GM21423 (cell line): Measurements from ENCODE around the gene GRIK4.

ENCODE experiments used
- ATAC-seq: cut with Tn5 transposase; IDR thresholded peaks from one replicate; pipeline ENCODE4 v1.9.1; 2021; ENCODE audit warnings: mild to moderate bottlenecking, moderate library complexity; ENCODE audit not compliant: unreplicated experiment

Gene GRIK4

GRCh38 chr11:120546312-120547205 lies 35.0 kb downstream of the GRIK4 start:
- ATAC-seq = no peak

DNA sequence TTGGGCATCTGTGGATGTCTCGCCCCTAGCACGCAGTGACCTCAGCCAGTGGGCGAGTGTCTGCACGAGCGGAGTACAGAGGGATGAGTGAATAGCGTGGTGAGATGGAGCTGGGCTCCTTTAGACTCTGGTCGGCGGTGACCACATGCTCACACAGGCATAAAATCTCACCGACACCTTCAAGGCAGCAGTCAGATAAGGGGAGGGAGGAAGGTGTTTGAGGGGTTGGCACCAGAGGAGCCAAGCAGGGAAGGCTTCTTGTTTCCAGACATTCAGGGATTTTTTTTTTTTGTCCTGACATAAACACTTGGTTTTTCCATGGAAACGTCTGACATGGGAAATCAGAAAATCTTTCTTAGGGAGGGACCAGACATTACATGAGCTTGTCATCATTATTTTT lies 35.8 kb downstream of the GRIK4 start:
- no peak for ATAC-seq

GRCh38 chr11:120547811-120548681 lies 36.5 kb downstream of the GRIK4 start:
- ATAC-seq = no peak

GRCh38 chr11:120548682-120549209 lies 37.2 kb downstream of the GRIK4 start:
- no peak for ATAC-seq

GRCh38 chr11:120549346-120549745 lies 37.8 kb downstream of the GRIK4 start:
- no peak for ATAC-seq

DNA sequence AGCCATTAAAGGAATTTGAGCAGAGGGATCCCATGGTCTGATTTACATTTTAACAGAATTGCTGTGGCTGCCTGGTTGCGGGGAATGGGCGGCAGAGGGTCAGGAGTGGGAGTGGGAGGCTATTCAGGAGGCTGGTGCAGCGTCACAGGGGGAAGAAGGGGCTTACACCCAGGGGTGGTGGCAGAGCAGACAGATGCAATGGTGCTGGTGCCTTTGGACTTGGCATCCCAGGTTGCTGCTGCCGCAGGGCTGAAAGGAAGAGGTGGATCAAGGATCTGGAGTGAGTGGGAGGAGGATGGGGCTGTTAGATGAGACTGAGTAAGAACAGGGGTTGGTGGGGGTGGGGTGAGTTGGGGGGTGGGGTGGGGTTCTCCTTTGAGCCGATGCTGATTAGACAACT lies 38.5 kb downstream of the GRIK4 start:
- ATAC-seq = no peak

DNA sequence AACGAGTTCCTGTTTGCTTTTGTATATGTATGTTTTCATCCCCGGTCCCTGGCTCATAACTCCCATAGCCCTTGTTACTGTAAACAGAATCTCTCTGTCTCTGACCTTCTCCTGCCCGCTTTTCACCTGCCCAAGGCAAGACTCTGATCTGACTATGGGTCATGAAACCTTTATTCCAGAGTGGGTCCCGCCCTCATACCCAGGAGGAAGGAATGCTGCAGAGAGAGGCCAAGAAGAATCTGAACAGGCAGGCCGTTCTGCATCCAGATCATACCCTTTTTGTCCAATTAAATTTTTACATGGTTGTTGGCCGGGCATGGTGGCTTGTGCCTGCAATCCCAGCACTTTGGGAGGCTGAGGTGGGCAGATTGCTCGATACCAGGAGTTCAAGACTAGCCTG lies 39.6 kb downstream of the GRIK4 start:
- ATAC-seq = no peak

DNA sequence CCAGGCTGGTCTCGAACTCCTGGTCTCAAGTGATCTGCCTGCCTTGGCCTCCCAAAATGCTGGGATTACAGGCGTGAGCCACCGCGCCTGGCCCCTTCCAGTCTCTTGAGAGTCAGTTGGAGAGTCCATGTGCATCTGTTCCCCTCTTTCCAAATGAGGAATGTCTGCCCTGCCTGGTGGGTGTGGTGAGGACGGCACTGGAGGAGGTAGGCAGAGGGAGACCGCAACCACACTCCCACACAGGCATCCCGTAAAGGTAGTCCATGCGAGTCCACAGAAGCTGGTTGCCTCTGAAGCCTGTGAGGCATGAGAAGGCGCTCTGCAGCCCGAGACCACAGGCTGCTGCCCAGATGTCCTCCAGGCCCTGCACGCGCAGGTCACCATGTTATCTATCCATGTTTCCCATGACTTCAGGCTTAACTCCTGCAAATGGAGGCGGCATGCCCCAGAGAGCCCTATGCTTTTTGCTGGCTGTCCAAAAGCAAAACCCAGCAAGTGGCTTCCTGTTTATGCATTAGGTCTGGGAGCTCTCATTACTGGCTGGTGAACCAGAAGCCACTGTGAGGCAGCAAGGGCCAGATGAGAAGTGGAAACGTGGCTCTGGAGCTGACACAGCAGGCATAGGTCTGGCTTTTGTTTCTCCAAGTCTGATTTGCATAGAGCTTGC lies 43.4 kb downstream of the GRIK4 start:
- ATAC-seq = no peak

DNA sequence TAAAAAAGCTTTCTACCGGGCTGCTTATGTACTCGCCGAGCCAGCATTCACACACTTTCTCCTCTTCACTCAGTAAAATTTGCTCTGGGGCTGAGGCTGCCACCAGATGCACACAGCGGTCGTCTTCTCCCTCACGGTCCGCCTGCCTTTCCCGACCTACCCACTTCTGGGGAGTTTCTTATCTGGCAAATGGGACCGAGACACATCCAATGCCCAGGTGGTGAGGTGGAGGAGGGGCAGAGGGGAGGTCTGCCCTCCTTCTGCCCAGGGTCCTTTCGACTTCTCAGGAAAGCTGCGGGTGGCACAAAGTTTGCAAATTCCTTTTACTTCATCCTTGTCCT lies 43.9 kb downstream of the GRIK4 start:
- no peak for ATAC-seq

DNA sequence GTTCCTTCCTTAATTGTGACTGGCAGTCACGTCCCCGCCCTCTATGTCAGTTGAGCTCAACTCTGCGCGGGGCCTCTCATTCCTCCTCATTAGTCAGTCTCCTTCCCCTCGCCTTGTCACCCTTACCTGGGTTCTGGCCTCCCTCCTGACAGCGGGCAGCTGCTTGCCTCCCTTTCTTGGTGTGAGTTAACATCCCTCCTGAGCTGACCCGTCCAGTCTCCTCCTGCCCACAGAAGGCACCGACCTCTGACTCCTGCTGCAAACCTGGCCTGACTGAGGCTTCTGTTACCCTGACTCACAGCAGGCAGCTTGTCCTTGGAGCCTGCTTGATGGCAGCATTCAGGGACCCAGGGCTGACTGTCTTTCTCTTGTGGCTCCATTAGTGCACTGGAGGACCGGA lies 45.2 kb downstream of the GRIK4 start:
- ATAC-seq = no peak

GRCh38 chr11:120558744-120559431 lies 47.3 kb downstream of the GRIK4 start:
- ATAC-seq = no peak

DNA sequence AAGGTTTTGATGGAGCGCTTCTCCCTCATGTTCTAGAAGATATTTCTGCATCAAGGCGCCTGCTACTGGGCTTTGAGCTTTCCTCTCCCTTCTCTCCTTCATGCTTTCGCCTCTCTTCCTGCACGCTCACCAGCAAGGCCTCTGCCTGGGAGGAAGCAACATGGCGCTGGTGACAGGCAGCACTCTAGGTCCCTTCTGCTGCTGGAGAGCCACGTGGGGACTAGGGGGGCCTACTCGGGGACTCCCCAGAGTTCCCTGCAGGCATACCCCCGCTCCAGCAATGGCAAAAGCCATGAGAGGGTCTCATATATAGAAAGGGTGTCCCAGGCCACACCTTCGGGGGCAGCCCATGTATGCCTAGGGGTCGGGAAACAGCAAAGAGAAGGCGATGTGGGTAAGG lies 49.7 kb downstream of the GRIK4 start:
- no peak for ATAC-seq

DNA sequence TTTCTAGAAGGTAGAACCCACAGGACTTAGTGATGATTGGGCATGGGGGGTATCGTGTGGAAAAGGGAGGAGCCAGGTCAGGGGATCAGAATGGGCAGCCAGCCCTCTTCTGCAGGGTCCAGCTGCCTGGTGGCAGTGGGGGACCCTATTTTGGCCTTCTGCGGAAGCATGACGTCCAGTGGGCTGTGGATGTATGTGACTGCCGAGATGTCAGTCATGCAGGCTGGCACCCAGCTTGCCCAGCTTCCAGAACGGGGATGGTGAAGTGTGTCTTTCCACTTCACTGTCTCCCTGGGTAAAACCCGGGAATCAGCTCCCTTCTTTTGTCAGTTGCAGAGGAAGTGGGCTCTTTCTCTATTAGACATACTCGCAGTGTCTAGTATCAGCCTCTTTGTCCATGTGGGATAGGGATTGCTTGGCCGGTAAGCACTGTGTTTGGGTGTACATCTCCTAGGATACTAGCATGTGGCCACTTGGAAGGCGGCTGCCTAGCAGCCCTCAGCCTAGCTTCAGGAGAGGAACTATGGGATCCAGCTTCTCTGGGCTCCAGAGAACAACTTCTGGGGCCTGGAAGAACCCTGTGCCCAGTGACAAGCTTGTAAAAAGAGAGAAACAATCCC lies 51.4 kb downstream of the GRIK4 start:
- ATAC-seq = no peak

GRCh38 chr11:120563703-120564572 lies 52.4 kb downstream of the GRIK4 start:
- ATAC-seq = no peak

- peak; percentile 65 for ATAC-seq
Measured at GRCh38 chr11:120564573-120565311, 53.2 kb downstream of the GRIK4 start.

GRCh38 chr11:120565466-120566155 lies 54.1 kb downstream of the GRIK4 start:
- ATAC-seq = no peak

GRCh38 chr11:120566176-120566575 lies 54.6 kb downstream of the GRIK4 start:
- ATAC-seq = no peak
